ENCODE results near the gene ZSCAN22. TPM values are rescaled to one million over a fixed set of nuclear protein-coding genes. Genes with fewer than 3 reads are reported as not detected.
A peak's percentile ranks its signal among the peaks of the same experiment; 100 is the strongest.

Gene ZSCAN22
- total and polyA plus RNA-seq, 2 of the 13 experiments (the other 11 are each of a cell fraction or from before 2014, with no cell fraction given) = 2.5 to 3.5 TPM

GRCh38 chr19:58380662-58381459, 54.1 kb downstream of the ZSCAN22 start, which contains the start of gene ZNF837 (continued):
- TF ChIP-seq HNF1A (IDR thresholded peaks at IDR 0.05; ENCODE audit: low read depth) (no peak), HNF1A (CRISPR knock-in tag; IDR thresholded peaks at IDR 0.05; ENCODE audit: borderline replicate concordance) (peak; percentile 79; the same call in 1 of the 2 replicates), SMARCE1 (IDR thresholded peaks at IDR 0.05; ENCODE audit: borderline replicate concordance) (no peak), ZNF674 (CRISPR knock-in tag; IDR thresholded peaks at IDR 0.05; ENCODE audit: low read depth) (no peak), ZNF816 (CRISPR knock-in tag; IDR thresholded peaks at IDR 0.05; ENCODE audit: borderline replicate concordance) (0 out of 2 replicates have a peak, but pooled peaks have one; percentile 56), ISL2 (CRISPR knock-in tag; IDR thresholded peaks at IDR 0.05) (peak; percentile 88), GABPB1 (CRISPR knock-in tag; IDR thresholded peaks at IDR 0.05) (peak; percentile 100), ZNF121 (CRISPR knock-in tag; IDR thresholded peaks at IDR 0.05) (peak; percentile 65; the same call in 1 of the 2 replicates), ZNF329 (CRISPR knock-in tag; IDR thresholded peaks at IDR 0.05; ENCODE audit: low read depth) (no peak; the same call in 1 of the 2 replicates), ZNF598 (CRISPR knock-in tag; IDR thresholded peaks at IDR 0.05; ENCODE audit: borderline replicate concordance) (peak; percentile 73; the same call in 1 of the 2 replicates), ZFP36 (IDR thresholded peaks at IDR 0.05; ENCODE audit: borderline replicate concordance, low read depth, low read length, partially characterized antibody) (no peak), NAIF1 (CRISPR knock-in tag; IDR thresholded peaks at IDR 0.05; ENCODE audit: borderline replicate concordance) (peak; percentile 98), ZNF530 (CRISPR knock-in tag; IDR thresholded peaks at IDR 0.05; ENCODE audit: low read depth) (peak; percentile 31; the same call in 1 of the 2 replicates), ZNF547 (CRISPR knock-in tag; IDR thresholded peaks at IDR 0.05) (peak; percentile 91), PHF8 (CRISPR knock-in tag; IDR thresholded peaks at IDR 0.05) (peak; percentile 98), ATF7 (IDR thresholded peaks at IDR 0.05) (no peak), ATF7 (CRISPR knock-in tag; IDR thresholded peaks at IDR 0.05) (peak; percentile 37; the same call in 1 of the 2 replicates), RXRA (CRISPR knock-in tag; IDR thresholded peaks at IDR 0.05) (peak; percentile 88), PHF21A (CRISPR knock-in tag; IDR thresholded peaks at IDR 0.05) (peak; percentile 85), MAX (IDR thresholded peaks at IDR 0.05) (peak; percentile 94), ZNF496 (CRISPR knock-in tag; IDR thresholded peaks at IDR 0.05; ENCODE audit: insufficient replicate concordance) (no peak)
- TF ChIP-seq, protein P1, sequence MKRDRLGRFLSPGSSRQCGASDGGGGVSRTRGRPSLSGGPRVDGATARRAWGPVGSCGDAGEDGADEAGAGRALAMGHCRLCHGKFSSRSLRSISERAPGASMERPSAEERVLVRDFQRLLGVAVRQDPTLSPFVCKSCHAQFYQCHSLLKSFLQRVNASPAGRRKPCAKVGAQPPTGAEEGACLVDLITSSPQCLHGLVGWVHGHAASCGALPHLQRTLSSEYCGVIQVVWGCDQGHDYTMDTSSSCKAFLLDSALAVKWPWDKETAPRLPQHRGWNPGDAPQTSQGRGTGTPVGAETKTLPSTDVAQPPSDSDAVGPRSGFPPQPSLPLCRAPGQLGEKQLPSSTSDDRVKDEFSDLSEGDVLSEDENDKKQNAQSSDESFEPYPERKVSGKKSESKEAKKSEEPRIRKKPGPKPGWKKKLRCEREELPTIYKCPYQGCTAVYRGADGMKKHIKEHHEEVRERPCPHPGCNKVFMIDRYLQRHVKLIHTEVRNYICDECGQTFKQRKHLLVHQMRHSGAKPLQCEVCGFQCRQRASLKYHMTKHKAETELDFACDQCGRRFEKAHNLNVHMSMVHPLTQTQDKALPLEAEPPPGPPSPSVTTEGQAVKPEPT (CRISPR knock-in tag; IDR thresholded peaks at IDR 0.05; ENCODE audit: low read depth) = peak; percentile 91
- TF ChIP-seq, protein P2, sequence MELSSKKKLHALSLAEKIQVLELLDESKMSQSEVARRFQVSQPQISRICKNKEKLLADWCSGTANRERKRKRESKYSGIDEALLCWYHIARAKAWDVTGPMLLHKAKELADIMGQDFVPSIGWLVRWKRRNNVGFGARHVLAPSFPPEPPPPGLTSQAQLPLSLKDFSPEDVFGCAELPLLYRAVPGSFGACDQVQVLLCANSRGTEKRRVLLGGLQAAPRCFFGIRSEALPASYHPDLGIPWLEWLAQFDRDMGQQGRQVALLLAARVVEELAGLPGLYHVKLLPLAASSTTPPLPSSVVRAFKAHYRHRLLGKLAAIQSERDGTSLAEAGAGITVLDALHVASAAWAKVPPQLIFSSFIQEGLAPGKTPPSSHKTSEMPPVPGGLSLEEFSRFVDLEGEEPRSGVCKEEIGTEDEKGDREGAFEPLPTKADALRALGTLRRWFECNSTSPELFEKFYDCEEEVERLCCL (CRISPR knock-in tag; IDR thresholded peaks at IDR 0.05; ENCODE audit: borderline replicate concordance) = no peak
